SK-N-MC (cell line): ENCODE results near the gene CAST.

Experiments
- DNase-seq: peaks from one replicate; pipeline ENCODE4 v3.0.0-alpha.2; 2011; ENCODE audit warnings: low read depth, low spot score
- H3K27ac ChIP-seq: fragments of 200-600 bp; sonication (generic); 2 replicates; pipeline ENCODE4 v1.5.1; 2016; ENCODE audit warnings: mixed run types
- H3K36me3 ChIP-seq: fragments of 200-600 bp; sonication (generic); 2 replicates; pipeline ENCODE4 v1.6.1; 2017; ENCODE audit warnings: antibody characterized with exemption, low read length, mixed read lengths; ENCODE audit not compliant: insufficient read depth
- H3K4me3 ChIP-seq: fragments of 200-600 bp; sonication (generic); 2 replicates; pipeline ENCODE4 v1.5.1; 2016
- H3K9ac ChIP-seq: fragments of 200-600 bp; sonication (generic); 2 replicates; pipeline ENCODE4 v1.8.0; 2017; ENCODE audit warnings: mixed run types, mixed read lengths; ENCODE audit not compliant: insufficient read length
- H3K9me3 ChIP-seq: fragments of 200-600 bp; sonication (generic); 2 replicates; pipeline ENCODE4 v1.6.1; 2017; ENCODE audit warnings: low read depth, mild to moderate bottlenecking, antibody characterized with exemption, low read length, moderate library complexity, mixed read lengths
- EZH2 ChIP-seq: fragments of 200-600 bp; sonication (generic); IDR thresholded peaks from one replicate; pipeline ENCODE4 v1.6.1; 2017; ENCODE audit warnings: antibody characterized with exemption
- FOXP2 ChIP-seq: optimal IDR thresholded peaks from 2 replicates; pipeline ENCODE3; 2011; ENCODE audit warnings: mild to moderate bottlenecking, moderate library complexity; ENCODE audit not compliant: insufficient read depth; ENCODE audit errors: extremely low read length, control extremely low read depth
- POLR2AphosphoS5 ChIP-seq: IDR thresholded peaks from 2 replicates; pipeline ENCODE4 v1.6.1; 2012; ENCODE audit warnings: mild to moderate bottlenecking, low read depth, low read length, borderline replicate concordance

CAST gene

DNA sequence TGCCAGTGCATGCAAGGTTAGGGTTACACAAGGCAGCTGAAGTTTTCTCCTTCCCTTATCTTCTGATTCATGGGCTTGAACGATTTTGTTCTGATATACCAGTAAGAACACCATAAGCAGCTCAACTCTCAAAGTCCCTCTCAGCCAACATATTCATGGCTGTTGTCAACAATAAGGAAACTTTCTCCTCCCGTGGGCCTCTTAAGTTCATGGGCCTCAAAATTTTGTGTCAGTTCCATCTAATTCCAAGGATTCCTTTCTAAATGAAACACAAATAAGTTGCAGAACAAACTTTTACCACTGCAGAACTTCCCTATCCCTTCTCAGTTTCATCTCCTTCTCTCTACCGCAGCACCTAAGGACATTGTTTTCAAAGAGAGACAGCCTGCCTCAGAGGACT lies 23.6 kb upstream of the CAST start:
- no peaks in the 10 kb centered on the region for H3K9me3 ChIP-seq
- TF ChIP-seq EZH2 (no peak), POLR2AphosphoS5 (no peak), FOXP2 (no peak)
- H3K36me3 ChIP-seq: no peaks in the 10 kb centered on the region
- H3K4me3 ChIP-seq: no peak overlapping the region
- H3K27ac ChIP-seq: no peak overlapping the region
- DNase-seq: no peak
- H3K9ac ChIP-seq: no peak overlapping the region

DNA sequence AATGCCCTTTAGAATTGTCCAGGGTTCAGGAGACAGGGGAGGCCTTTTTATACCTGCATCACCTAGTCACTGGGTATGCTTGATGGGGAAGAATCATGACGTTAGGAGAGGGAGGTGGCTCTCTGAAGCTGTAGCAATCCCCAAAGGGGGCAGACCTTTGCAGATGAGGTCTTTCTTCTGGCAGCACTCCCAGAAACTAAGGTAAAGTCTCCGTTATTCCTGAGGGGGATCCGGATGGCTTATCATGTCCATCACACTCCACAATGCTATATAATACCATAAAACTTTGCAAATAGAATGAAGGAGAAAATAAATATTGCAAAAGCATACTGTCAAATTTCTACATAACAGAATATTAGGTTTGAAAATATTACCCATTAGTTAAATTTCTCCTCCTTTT lies 21.5 kb upstream of the CAST start:
- H3K36me3 ChIP-seq: no peaks in the 10 kb centered on the region
- DNase-seq: no peak
- H3K4me3 ChIP-seq: no peak overlapping the region
- TF ChIP-seq POLR2AphosphoS5 (no peak), EZH2 (no peak), FOXP2 (no peak)
- no peak overlapping the region for H3K27ac ChIP-seq
- no peak overlapping the region for H3K9ac ChIP-seq
- H3K9me3 ChIP-seq: no peaks in the 10 kb centered on the region

- Histone ChIP-seq H3K36me3 (no peaks in the 10 kb centered on the region), H3K4me3 (no peak overlapping the region), H3K9me3 (no peaks in the 10 kb centered on the region), H3K27ac (no peak overlapping the region), H3K9ac (no peak overlapping the region)
- TF ChIP-seq FOXP2: no peak
- TF ChIP-seq POLR2AphosphoS5: no peak
- no peak for TF ChIP-seq EZH2
- DNase-seq: no peak
These were observed 20.6 kb upstream of the CAST start for GRCh38 chr5:96641368-96642280.

DNA sequence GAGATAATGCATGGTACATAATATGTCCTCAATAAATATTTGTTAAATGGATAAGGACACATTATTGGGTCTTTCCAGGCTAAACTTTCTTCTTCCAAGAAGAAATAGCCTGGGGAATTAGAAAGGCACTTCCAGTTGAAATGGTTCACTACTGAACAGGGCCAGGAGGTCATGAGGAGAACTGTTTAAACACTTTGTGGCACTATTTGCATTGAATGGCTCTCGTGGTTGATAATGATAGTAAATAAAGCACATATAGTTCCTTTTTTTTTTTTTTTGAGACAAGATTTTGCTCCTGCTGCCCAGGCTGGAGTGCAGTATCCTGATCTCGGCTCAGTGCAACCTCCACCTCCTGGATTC lies 19.9 kb upstream of the CAST start:
- DNase-seq: no peak
- Histone ChIP-seq H3K4me3 (no peak overlapping the region), H3K9me3 (no peaks in the 10 kb centered on the region), H3K27ac (no peak overlapping the region), H3K36me3 (no peaks in the 10 kb centered on the region), H3K9ac (no peak overlapping the region)
- TF ChIP-seq EZH2 (no peak), FOXP2 (no peak), POLR2AphosphoS5 (no peak)

DNA sequence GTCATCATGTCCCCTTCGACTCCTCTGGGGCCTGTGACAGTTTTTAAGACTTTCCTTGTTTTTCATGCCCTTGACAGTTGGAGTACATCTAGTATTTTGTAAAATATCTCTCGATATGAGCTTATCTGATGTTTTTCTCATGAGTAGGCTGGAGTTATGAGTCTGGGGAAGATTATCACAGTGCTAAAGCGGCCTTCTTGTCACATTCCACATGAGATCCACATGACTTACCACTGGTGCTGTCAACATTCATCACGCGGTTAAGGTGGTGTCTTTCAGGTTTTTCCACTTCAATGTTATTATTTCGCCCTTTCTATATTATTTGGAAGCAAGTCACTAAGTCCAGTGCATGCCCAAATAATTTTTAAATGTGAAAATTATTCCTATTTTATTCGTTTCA lies 17.1 kb upstream of the CAST start:
- H3K36me3 ChIP-seq: no peaks in the 10 kb centered on the region
- H3K9ac ChIP-seq: no peak overlapping the region
- no peak for DNase-seq
- no peaks in the 10 kb centered on the region for H3K9me3 ChIP-seq
- H3K4me3 ChIP-seq: no peak overlapping the region
- no peak for TF ChIP-seq EZH2
- TF ChIP-seq POLR2AphosphoS5: no peak
- TF ChIP-seq FOXP2: no peak
- H3K27ac ChIP-seq: no peak overlapping the region

GRCh38 chr5:96648023-96648422 lies 14.2 kb upstream of the CAST start:
- Histone ChIP-seq H3K27ac (no peak overlapping the region), H3K9me3 (no peaks in the 10 kb centered on the region), H3K9ac (no peak overlapping the region), H3K36me3 (no peaks in the 10 kb centered on the region), H3K4me3 (no peak overlapping the region)
- no peak for DNase-seq
- TF ChIP-seq EZH2: no peak
- no peak for TF ChIP-seq FOXP2
- TF ChIP-seq POLR2AphosphoS5: no peak

DNA sequence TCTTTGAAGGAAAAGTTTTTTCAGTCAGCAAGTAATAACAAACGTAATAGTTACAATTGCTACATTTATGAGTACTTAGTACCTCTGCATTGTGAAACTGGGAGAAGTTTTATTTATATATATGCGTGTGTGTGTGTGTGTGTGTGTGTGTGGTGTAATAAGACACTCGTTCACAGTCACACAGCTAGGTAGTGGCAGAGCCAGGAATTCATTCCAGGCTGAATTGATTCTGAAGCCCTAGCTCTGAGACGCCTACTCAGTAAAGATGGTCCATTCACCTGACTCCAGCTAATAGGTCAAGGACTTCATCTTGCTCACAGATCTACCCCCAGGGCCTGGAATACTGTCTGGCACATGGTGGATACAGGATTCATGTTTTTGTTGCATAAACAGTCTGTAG lies 13.6 kb upstream of the CAST start:
- Histone ChIP-seq H3K4me3 (no peak overlapping the region), H3K36me3 (no peaks in the 10 kb centered on the region), H3K9me3 (no peaks in the 10 kb centered on the region), H3K27ac (no peak overlapping the region), H3K9ac (no peak overlapping the region)
- no peak for TF ChIP-seq POLR2AphosphoS5
- TF ChIP-seq FOXP2: no peak
- TF ChIP-seq EZH2: no peak
- no peak for DNase-seq

DNA sequence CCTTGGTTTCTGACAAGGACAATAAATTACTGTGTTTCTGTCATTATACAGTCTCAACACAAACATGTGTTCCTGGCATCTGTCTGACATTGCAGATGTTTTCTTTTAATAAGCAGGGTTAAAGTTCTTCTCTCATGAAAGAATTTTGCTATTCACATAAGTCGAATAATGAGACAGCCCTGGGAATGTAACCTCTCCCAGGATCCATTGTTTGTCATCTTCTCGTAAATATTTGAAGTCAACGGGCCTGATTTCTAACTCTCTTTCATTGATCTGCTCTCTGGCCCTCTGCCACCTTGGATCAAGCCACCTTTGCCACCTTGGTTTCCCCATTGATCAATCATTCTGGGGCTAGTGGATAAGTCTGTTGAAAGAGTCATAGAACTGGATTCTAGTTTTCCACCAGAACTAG lies 12.9 kb upstream of the CAST start:
- no peak for TF ChIP-seq EZH2
- no peak for TF ChIP-seq FOXP2
- DNase-seq: no peak
- H3K36me3 ChIP-seq: no peaks in the 10 kb centered on the region
- no peak overlapping the region for H3K9ac ChIP-seq
- H3K9me3 ChIP-seq: no peaks in the 10 kb centered on the region
- no peak overlapping the region for H3K27ac ChIP-seq
- H3K4me3 ChIP-seq: no peak overlapping the region
